ENCODE data around the gene MORF4L1.
"Not testable (repeated sequence)": the region's sequence is repeated elsewhere in the genome, so short reads cannot be mapped to it uniquely, and the experiment has no call there.

DNA sequence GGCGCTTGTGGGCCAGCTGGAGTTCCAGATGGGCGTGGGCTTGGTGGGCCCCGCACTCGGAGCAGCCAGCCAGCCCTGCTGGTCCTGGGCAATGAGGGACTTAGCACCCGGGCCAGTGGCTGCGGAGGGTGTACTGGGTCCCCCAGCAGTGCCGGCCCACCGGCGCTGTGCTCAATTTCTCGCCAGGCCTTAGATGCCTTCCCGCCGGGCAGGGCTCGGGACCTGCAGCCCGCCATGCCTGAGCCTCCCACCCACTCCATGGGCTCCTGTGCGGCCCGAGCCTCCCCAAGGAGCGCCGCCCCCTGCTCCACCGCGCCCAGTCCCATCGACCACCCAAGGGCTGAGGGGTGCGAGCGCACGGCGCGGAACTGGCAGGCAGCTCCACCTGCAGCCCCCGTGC lies 25.8 kb upstream of the MORF4L1 start:
- TF ChIP-seq, protein P1, sequence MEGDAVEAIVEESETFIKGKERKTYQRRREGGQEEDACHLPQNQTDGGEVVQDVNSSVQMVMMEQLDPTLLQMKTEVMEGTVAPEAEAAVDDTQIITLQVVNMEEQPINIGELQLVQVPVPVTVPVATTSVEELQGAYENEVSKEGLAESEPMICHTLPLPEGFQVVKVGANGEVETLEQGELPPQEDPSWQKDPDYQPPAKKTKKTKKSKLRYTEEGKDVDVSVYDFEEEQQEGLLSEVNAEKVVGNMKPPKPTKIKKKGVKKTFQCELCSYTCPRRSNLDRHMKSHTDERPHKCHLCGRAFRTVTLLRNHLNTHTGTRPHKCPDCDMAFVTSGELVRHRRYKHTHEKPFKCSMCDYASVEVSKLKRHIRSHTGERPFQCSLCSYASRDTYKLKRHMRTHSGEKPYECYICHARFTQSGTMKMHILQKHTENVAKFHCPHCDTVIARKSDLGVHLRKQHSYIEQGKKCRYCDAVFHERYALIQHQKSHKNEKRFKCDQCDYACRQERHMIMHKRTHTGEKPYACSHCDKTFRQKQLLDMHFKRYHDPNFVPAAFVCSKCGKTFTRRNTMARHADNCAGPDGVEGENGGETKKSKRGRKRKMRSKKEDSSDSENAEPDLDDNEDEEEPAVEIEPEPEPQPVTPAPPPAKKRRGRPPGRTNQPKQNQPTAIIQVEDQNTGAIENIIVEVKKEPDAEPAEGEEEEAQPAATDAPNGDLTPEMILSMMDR (conservative IDR thresholded peaks at IDR 0.05; ENCODE audit: low read depth, low read length) = not testable (repeated sequence)
- not testable (repeated sequence) for TF ChIP-seq EZH2 (IDR thresholded peaks at IDR 0.05; ENCODE audit: borderline replicate concordance, low read depth, low read length, poor library complexity, severe bottlenecking)
